Prostate gland (tissue), 2 donors: ENCODE data around the gene BCKDK. TPM values are rescaled to one million over a fixed set of nuclear protein-coding genes. Genes with fewer than 3 reads are reported as not detected.
"Not testable (repeated sequence)": the region's sequence is repeated elsewhere in the genome, so short reads cannot be mapped to it uniquely, and the experiment has no call there.

Experiments used
- DNase-seq: peaks from one replicate; pipeline ENCODE4 v3.0.0-alpha.2; 2019; ENCODE audit warnings: low spot score
- H3K27ac ChIP-seq, 2 donors: fragments of 200-600 bp; sonication (generic); 2 replicates each; pipeline ENCODE4 v1.5.1; 2017 to 2019
- H3K27me3 ChIP-seq: fragments of 200-600 bp; sonication (generic); replicated peaks from 2 replicates; pipeline ENCODE4 v1.5.1; 2019; ENCODE audit not compliant: insufficient read depth
- H3K36me3 ChIP-seq, 2 donors: fragments of 200-600 bp; sonication (generic); 1 replicate in 1 of 2; 2 replicates in 1 of 2; pipeline versions ENCODE4 v1.5.1 to v1.8.1; 2017 to 2019
- H3K4me1 ChIP-seq: fragments of 200-600 bp; sonication (generic); replicated peaks from 2 replicates; pipeline ENCODE4 v1.5.1; 2019
- H3K4me3 ChIP-seq, 2 donors: fragments of 200-600 bp; sonication (generic); 2 replicates each; pipeline ENCODE4 v1.5.1; 2017 to 2019
- H3K9me3 ChIP-seq: fragments of 200-600 bp; sonication (generic); 2 replicates; pipeline ENCODE4 v1.5.1; 2017
- CTCF ChIP-seq, 4 experiments: fragments of 200-600 bp in 2 of 4; fragments of 450-650 bp in 2 of 4; sonication (generic) in 2 of 4; IDR thresholded peaks; 1 replicate in 3 of 4; 2 replicates in 1 of 4; pipeline ENCODE4 v1.5.1; 2016 to 2019; ENCODE audit warnings: antibody characterized with exemption in 4 of 4, mild to moderate bottlenecking in 2 of 4, moderate library complexity in 2 of 4
- POLR2A ChIP-seq: fragments of 450-650 bp; IDR thresholded peaks from one replicate; pipeline ENCODE4 v1.6.1; 2016; ENCODE audit warnings: antibody characterized with exemption, mild to moderate bottlenecking
- POLR2AphosphoS5 ChIP-seq: sonication (generic); formaldehyde crosslinking; IDR thresholded peaks from one replicate; pipeline ENCODE4 v1.6.1; 2017; ENCODE audit warnings: antibody characterized with exemption
- WGBS: methylation state at CpG from one replicate; pipeline ENCODE4 v1.1.5; 2018; 5-methylcytosine and 5-hydroxymethylcytosine counted together
- intact Hi-C: fragments of 100-400 bp; cut with DNase I; formaldehyde crosslinking; loops from one replicate; pipeline ENCODE4 v1.14.2; 2022
- total RNA-seq, 2 donors: library from RNA; depleted of rRNA; stranded (reverse); fragments of >200 nt; gene quantifications; one replicate each; pipeline ENCODE4 v1.1.0, GENCODE V29; 2016

Gene BCKDK
- total RNA-seq, 2 donors from 2014 or later, result 78.5 to 80.6 TPM

- Histone ChIP-seq H3K27ac (no peak overlapping the region), H3K36me3 (no peaks in the 10 kb centered on the region), H3K9me3 (no peaks in the 10 kb centered on the region), H3K27me3 (no peaks in the 10 kb centered on the region), H3K4me3 (no peak overlapping the region), H3K4me1 (no peaks in the 10 kb centered on the region)
- TF ChIP-seq POLR2AphosphoS5 (no peak), POLR2A (no peak), CTCF (IDR thresholded peaks at IDR 0.05) (no peak)
- intact Hi-C loops, result loop anchor here (5.0 kb wide), 1 partner anchor 167 kb away; no protein-coding TSS in a partner anchor
- 78% methylated on average over 25 of the region's 25 CpGs for WGBS
- no peak for DNase-seq
Observed at GRCh38 chr16:31148896-31149295, 40.7 kb downstream of the BCKDK start.

- intact Hi-C loops, result loop anchor here (5.0 kb wide), 1 partner anchor 167 kb away; no protein-coding TSS in a partner anchor
- no peak for DNase-seq
- Histone ChIP-seq H3K4me1 (no peaks in the 10 kb centered on the region), H3K27me3 (no peaks in the 10 kb centered on the region), H3K36me3 (no peaks in the 10 kb centered on the region), H3K27ac (no peak overlapping the region), H3K9me3 (no peaks in the 10 kb centered on the region), H3K4me3 (no peak overlapping the region)
- TF ChIP-seq CTCF (IDR thresholded peaks at IDR 0.05), result no peak
- no peak for TF ChIP-seq POLR2A
- TF ChIP-seq POLR2AphosphoS5, result no peak
- WGBS, result 89% methylated on average over 5 of the region's 5 CpGs
Observed at GRCh38 chr16:31149332-31149731, 41.1 kb downstream of the BCKDK start.

GRCh38 chr16:31149894-31150890 lies 42.0 kb downstream of the BCKDK start, which contains the start of gene PRSS36:
PRSS36 (minus strand) TSS chr16:31150066; CDS start chr16:31150035, 31 bp downstream.
- TF ChIP-seq CTCF (IDR thresholded peaks at IDR 0.05) (no peak), POLR2AphosphoS5 (no peak), POLR2A (no peak)
- Histone ChIP-seq H3K4me3 (no peak within 1 kb of the TSS), H3K27ac (no peak within 1 kb of the TSS), H3K4me1 (no peaks in the 10 kb centered on the region), H3K9me3 (no peaks in the 10 kb centered on the region), H3K27me3 (no peaks in the 10 kb centered on the region), H3K36me3 (no peaks in the 10 kb centered on the region)
- no peak for DNase-seq
- intact Hi-C loops, result loop anchor here (5.0 to 10.0 kb wide), 2 partner anchors 168 to 715 kb away; no protein-coding TSS in a partner anchor
- 75% methylated on average over 11 of the region's 11 CpGs for WGBS

GRCh38 chr16:31150976-31151375 lies 42.8 kb downstream of the BCKDK start:
- H3K4me3 ChIP-seq, H3K4me1 ChIP-seq, H3K27me3 ChIP-seq, H3K36me3 ChIP-seq, H3K27ac ChIP-seq, DNase-seq, H3K9me3 ChIP-seq: not testable (repeated sequence)
- 91% methylated on average over 6 of the region's 6 CpGs for WGBS
- intact Hi-C loops, result loop anchor here (10.0 kb wide), 1 partner anchor 714 kb away; no protein-coding TSS in a partner anchor

- no peaks in the 10 kb centered on the region for H3K9me3 ChIP-seq
- intact Hi-C loops, result loop anchor here (10.0 kb wide), 1 partner anchor 708 kb away; no protein-coding TSS in a partner anchor
- 41% methylated on average over 8 of the region's 8 CpGs for WGBS
- H3K4me1 ChIP-seq, result no peaks in the 10 kb centered on the region
- H3K27ac ChIP-seq, result no peak overlapping the region
- no peak for DNase-seq
- H3K27me3 ChIP-seq, result no peaks in the 10 kb centered on the region
- no peak overlapping the region for H3K4me3 ChIP-seq
- TF ChIP-seq POLR2AphosphoS5 (no peak), CTCF (IDR thresholded peaks at IDR 0.05) (no peak), POLR2A (no peak)
- no peaks in the 10 kb centered on the region for H3K36me3 ChIP-seq
Observed at GRCh38 chr16:31157136-31157535, 49.0 kb downstream of the BCKDK start.

Other genes starting within 250 kb of the BCKDK start
- gene BCL7C, start 214.3 kb upstream of the BCKDK start, total RNA-seq, result 10 to 100 TPM; 54.2 to 54.8 TPM
- gene CTF1, start 211.8 kb upstream of the BCKDK start, total RNA-seq, result 10 to 100 TPM in 1 of 2 donors, 1 to 10 TPM in 1; 9.8 to 13.9 TPM
- 100 to 1,000 TPM in 1 of 2 donors, 10 to 100 TPM in 1; 23.5 to 125 TPM for gene FBXL19, start 184.8 kb upstream of the BCKDK start, total RNA-seq
- 100 to 1,000 TPM in 1 of 2 donors, 10 to 100 TPM in 1; 74.6 to 114 TPM for gene ORAI3, start 159.3 kb upstream of the BCKDK start, total RNA-seq
- 10 to 100 TPM in 1 of 2 donors, 1 to 10 TPM in 1; 10.0 to 29.1 TPM for gene SETD1A, start 150.6 kb upstream of the BCKDK start, total RNA-seq
- gene HSD3B7, start 123.2 kb upstream of the BCKDK start, total RNA-seq, result 10 to 100 TPM; 10.3 to 10.7 TPM
- gene STX1B, start 97.7 kb upstream of the BCKDK start, total RNA-seq, result under 1 TPM; 0.36 to 0.91 TPM
- 10 to 100 TPM; 40.7 to 51.7 TPM for gene STX4, start 74.8 kb upstream of the BCKDK start, total RNA-seq
- gene ZNF668, start 34.1 kb upstream of the BCKDK start, total RNA-seq, result 10 to 100 TPM; 15.6 to 21.4 TPM
- 10 to 100 TPM; 26.3 to 33.7 TPM for gene ZNF646, start 34.0 kb upstream of the BCKDK start, total RNA-seq
- gene PRSS53, start 19.4 kb upstream of the BCKDK start, total RNA-seq, result 1 to 10 TPM; 2.5 TPM
- 100 to 1,000 TPM; 106 to 175 TPM for gene VKORC1, start 13.6 kb upstream of the BCKDK start, total RNA-seq
- 100 to 1,000 TPM in 1 of 2 donors, 10 to 100 TPM in 1; 92.6 to 115 TPM for gene KAT8, start 9.3 kb downstream of the BCKDK start, total RNA-seq
- 100 to 1,000 TPM in 1 of 2 donors, 10 to 100 TPM in 1; 29.9 to 118 TPM for gene PRSS8, start 27.3 kb downstream of the BCKDK start, total RNA-seq
- 1 to 10 TPM; 4.3 to 4.7 TPM for gene PRSS36, start 41.7 kb downstream of the BCKDK start, total RNA-seq
- 10 to 100 TPM; 48.6 to 87.5 TPM for gene FUS, start 71.8 kb downstream of the BCKDK start, total RNA-seq
- 10 to 100 TPM; 27.2 to 51.6 TPM for gene PYCARD, start 94.4 kb downstream of the BCKDK start, total RNA-seq
- gene TRIM72, start 105.7 kb downstream of the BCKDK start, total RNA-seq, result 1 to 10 TPM in 1 of 2 donors, under 1 TPM in 1; 0.23 to 3.9 TPM
- gene PYDC1, start 108.7 kb downstream of the BCKDK start, total RNA-seq, result not detected
- 1 to 10 TPM in 1 of 2 donors, under 1 TPM in 1; 0.36 to 5.1 TPM for gene ITGAM, start 151.6 kb downstream of the BCKDK start, total RNA-seq
- gene ITGAX, start 246.8 kb downstream of the BCKDK start, total RNA-seq, result 1 to 10 TPM; 2.0 to 3.7 TPM